AG04449 (cell line): ENCODE results near the gene TCP1.

ENCODE experiments used
- CTCF ChIA-PET: fragments of 350-600 bp; formaldehyde crosslinking; extraction: SDS; loops from one replicate; lab custom pipeline; 2021; ENCODE audit warnings: antibody characterized with exemption; lab: Yijun Ruan, JAX
- POLR2A ChIA-PET: fragments of 400-600, 350-600 bp; formaldehyde crosslinking; extraction: SDS; loops from one replicate; lab custom pipeline; 2020; ENCODE audit warnings: antibody characterized with exemption, inconsistent platforms; lab: Yijun Ruan, JAX
- DNase-seq: peaks from one replicate; pipeline ENCODE4 v3.0.0-alpha.2; 2010; ENCODE audit warnings: low read depth, low spot score
- H3K4me3 ChIP-seq: 2 replicates; pipeline ENCODE4 v1.5.1; 2011; ENCODE audit warnings: low read depth, mild to moderate bottlenecking, control low read depth, low read length
- TF ChIP-seq, protein P1 (sequence below): IDR thresholded peaks from one replicate; pipeline ENCODE4 v1.5.1; 2011; ENCODE audit warnings: mild to moderate bottlenecking, moderate library complexity, low read length, control low read depth, inconsistent platforms; ENCODE audit not compliant: insufficient read depth; ENCODE audit errors: missing control alignments

The TCP1 gene

DNA sequence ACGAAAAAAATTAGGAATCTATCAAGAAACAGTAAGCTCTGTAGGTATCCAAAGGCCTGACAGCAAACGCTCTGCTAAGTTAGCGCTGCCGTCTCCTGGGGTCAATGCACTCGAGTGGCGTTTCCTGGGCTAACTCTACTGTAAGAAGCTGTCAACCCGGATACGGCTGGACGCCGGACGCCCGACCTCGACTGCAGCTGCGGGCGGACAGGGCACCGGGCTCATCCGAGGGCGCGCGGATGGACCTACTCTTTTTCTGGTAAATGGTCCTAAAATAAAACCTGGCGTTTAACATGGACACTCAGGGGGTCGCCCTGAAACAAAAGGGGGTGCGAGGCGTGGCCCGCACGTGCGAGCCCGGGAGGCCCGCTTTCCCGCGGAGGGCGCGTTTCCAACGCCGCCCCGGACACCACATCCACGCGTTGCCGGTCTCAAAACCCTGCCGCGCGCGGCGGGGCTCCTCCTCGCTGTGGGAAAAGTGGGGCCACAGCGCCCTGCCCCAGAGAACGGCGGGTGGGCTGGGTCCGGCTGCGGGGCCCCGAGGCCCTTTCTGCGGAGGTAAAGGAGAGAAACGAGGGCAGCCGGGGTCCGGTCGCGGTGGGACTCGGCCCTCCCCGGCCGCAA is 537 bp downstream of the TCP1 start:
- ChIA-PET CTCF (interaction anchor here (1.8 to 4.2 kb wide), 3 partner anchors 97 to 153 kb away, joined by 6 to 21 read pairs (median 6); no protein-coding TSS in a partner anchor), POLR2A (interaction anchor here (1.0 to 1.7 kb wide), 4 partner anchors 28 to 96 kb away, joined by 3 to 12 read pairs (median 6); partner anchors contain the start of gene SOD2)
- TF ChIP-seq, protein P1, sequence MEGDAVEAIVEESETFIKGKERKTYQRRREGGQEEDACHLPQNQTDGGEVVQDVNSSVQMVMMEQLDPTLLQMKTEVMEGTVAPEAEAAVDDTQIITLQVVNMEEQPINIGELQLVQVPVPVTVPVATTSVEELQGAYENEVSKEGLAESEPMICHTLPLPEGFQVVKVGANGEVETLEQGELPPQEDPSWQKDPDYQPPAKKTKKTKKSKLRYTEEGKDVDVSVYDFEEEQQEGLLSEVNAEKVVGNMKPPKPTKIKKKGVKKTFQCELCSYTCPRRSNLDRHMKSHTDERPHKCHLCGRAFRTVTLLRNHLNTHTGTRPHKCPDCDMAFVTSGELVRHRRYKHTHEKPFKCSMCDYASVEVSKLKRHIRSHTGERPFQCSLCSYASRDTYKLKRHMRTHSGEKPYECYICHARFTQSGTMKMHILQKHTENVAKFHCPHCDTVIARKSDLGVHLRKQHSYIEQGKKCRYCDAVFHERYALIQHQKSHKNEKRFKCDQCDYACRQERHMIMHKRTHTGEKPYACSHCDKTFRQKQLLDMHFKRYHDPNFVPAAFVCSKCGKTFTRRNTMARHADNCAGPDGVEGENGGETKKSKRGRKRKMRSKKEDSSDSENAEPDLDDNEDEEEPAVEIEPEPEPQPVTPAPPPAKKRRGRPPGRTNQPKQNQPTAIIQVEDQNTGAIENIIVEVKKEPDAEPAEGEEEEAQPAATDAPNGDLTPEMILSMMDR: no peak
- peak overlapping the region; percentile 95 for H3K4me3 ChIP-seq
- no peak for DNase-seq

DNA sequence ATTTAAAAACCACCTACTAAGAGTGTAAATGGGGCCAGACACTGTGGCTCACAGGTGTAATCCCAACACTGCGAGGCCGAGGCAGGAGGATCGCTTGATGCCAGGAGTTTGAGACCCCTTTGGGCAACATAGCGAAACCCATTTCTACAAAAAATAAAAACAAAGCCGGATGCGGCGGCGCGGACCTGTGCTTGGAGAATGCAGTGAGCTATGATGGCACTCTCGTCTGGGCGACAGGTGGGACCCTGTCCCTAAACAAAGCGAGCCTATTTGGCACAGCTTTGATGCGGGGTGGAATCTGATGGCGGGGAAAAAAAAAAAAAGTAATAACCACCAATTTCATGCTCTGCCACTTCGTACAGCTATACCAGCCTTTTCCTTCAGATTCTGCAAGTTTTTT is 1.1 kb downstream of the TCP1 start:
- peak overlapping the region; percentile 95 for H3K4me3 ChIP-seq
- no peak for DNase-seq
- CTCF ChIA-PET: interaction anchor here (1.8 kb wide), 2 partner anchors 97 to 154 kb away, joined by 6 read pairs; no protein-coding TSS in a partner anchor
- TF ChIP-seq, protein P1: no peak
- POLR2A ChIA-PET: no interaction called here

DNA sequence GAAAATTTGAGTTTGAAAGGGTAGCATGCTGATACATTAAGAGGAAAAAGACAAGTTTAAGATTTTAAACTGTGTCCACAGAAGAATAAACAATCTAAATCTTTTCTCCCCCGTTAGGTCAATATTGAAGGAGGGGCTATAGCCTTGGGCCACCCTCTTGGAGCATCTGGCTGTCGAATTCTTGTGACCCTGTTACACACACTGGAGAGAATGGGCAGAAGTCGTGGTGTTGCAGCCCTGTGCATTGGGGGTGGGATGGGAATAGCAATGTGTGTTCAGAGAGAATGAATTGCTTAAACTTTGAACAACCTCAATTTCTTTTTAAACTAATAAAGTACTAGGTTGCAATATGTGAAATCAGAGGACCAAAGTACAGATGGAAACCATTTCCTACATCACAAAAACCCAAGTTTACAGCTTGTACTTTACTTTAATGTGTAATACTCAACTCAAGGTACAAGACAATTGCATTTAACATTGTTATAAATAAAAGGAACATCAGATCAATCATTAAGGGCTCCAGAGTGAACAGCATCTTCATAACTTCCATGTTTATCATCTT is 10.8 kb downstream of the TCP1 start:
- no peak overlapping the region for H3K4me3 ChIP-seq
- CTCF ChIA-PET: interaction anchor here (1.0 kb wide), 1 partner anchor 52 kb away, joined by 3 read pairs; no protein-coding TSS in a partner anchor
- TF ChIP-seq, protein P1: no peak
- POLR2A ChIA-PET: no interaction called here
- DNase-seq: no peak

DNA sequence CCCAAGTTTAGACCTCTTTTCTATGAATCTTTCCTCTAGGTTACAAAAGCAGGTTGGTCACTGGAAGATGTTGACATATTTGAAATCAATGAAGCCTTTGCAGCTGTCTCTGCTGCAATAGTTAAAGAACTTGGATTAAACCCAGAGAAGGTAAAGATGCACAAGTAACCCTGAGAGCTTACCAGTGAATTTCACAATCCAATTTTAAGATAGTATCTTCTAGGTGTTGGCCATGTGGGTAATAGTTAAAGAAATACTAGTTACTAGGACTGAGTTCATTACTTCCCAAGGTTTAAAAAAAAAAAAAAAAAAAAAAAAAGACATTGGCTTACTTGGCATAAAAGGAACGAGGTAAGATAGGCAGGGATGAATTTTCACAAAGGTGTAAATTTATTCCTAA is 11.3 kb downstream of the TCP1 start:
- TF ChIP-seq, protein P1: no peak
- no peak for DNase-seq
- H3K4me3 ChIP-seq: no peak overlapping the region
- ChIA-PET CTCF (interaction anchor here (1.0 kb wide), 1 partner anchor 52 kb away, joined by 3 read pairs; no protein-coding TSS in a partner anchor), POLR2A (no interaction called here)

DNA sequence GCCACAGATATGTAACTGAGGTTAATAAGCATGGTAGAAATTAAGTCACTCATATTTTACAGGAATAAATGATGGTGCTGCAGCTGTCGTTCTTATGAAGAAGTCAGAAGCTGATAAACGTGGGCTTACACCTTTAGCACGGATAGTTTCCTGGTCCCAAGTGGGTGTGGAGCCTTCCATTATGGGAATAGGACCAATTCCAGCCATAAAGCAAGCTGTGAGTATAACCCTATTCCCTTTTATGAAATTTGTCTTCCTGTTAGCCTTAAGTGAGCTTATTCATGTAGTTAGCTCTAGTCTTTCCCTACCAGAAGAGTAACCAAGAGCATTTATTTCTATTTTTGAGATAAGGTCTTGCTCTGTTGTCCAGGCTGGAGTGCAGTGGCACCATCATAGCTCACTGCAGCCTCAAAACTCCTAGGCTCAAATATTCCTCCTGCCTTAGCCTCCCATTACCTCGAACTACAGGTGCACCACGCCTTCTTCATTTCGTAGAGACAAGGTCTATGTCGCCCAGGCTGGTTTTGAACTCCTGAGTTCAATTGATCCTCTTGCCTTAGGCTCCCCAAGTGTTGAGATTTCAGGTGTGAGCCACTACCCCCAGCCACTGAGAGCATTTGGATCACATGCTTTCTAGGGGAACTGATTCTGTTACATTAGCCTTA is 12.0 kb downstream of the TCP1 start:
- DNase-seq: no peak
- TF ChIP-seq, protein P1: no peak
- POLR2A ChIA-PET: interaction anchor here (1.2 kb wide), 1 partner anchor 12 kb away, joined by 4 read pairs; the partner anchor contains the start of gene TCP1
- CTCF ChIA-PET: interaction anchor here (0.8 kb wide), 1 partner anchor 88 kb away, joined by 3 read pairs; no protein-coding TSS in a partner anchor
- no peak overlapping the region for H3K4me3 ChIP-seq
